HUES64 (cell line): ENCODE results near the gene TIGIT.

Experiments
- H3K27ac ChIP-seq: 2 replicates; pipeline ENCODE4 v1.7.0; 2013; ENCODE audit warnings: low read depth, low read length, inconsistent platforms
- H3K27me3 ChIP-seq: 2 replicates; pipeline ENCODE4 v1.6.1; 2013; ENCODE audit warnings: mild to moderate bottlenecking, low read length; ENCODE audit not compliant: insufficient read depth
- H3K36me3 ChIP-seq: 2 replicates; pipeline ENCODE4 v1.6.1; 2013; ENCODE audit warnings: mild to moderate bottlenecking, low read length; ENCODE audit not compliant: insufficient read depth
- H3K4me1 ChIP-seq: 2 replicates; pipeline ENCODE4 v1.6.1; 2013; ENCODE audit warnings: mild to moderate bottlenecking, low read length, moderate library complexity; ENCODE audit not compliant: insufficient read depth
- H3K4me3 ChIP-seq: 2 replicates; pipeline ENCODE4 v1.5.1; 2013; ENCODE audit warnings: mild to moderate bottlenecking, low read length, moderate library complexity
- H3K9ac ChIP-seq: 2 replicates; pipeline ENCODE4 v1.6.1; 2013; ENCODE audit warnings: mild to moderate bottlenecking, low read depth, low read length
- H3K9me3 ChIP-seq: 2 replicates; pipeline ENCODE4 v1.6.1; 2013; ENCODE audit warnings: low read depth, low read length; ENCODE audit not compliant: insufficient read depth
- WGBS: fragments of 150-250, 120-280 bp; methylation state at CpG from one replicate; pipeline ENCODE4 v1.1.7; 2013; ENCODE audit warnings: missing lambda C conversion rate; 5-methylcytosine and 5-hydroxymethylcytosine counted together

TIGIT gene

DNA sequence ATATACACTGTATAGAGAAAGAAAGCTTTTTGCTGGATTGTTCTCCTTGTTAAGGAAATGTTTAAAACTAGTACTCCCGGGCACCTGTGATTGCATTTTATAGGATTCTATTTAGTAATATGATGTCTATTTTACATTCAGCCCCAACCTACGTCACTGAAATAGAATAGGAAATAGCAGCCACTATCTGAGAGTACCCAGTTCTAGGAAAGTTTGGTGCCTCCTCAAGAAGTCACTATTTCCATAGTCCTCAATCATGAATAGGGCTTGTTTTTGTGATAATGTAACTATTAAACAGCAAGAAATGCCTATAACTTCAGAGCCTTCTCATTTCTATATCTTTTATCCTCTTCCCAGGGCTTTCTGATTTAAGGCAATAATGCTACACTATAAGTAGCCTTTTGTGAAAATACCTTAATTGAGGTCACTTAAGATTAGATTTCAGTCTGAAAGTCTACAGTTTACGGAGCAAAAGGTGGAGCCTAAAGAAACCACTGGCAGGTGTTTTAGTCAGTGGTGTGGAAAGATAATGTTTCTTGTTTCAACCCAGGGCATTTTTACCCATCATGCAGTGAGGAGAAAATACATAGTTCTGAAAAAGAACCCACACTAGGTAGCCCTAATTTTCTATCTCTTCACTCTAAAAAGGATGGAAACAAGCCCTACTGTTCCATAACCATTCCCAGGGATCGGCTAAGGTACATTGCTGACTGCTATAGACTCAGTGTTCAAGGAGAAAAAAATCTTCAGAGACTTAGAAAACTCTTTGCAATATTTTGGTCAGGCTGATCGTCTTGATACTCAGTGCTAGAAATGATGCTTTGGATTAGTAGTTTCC lies 38.7 kb downstream of the TIGIT start:
- 94% methylated on average over 5 of the region's 5 CpGs for WGBS
- Histone ChIP-seq H3K27ac (peak overlapping the region; percentile 83; the same call in 1 of the 2 replicates), H3K4me1 (peaks cover 50% of the 10 kb centered on the region), H3K9me3 (0 out of 2 replicates have a peak, but pooled peaks cover 2% of the 10 kb centered on the region), H3K4me3 (no peak overlapping the region), H3K27me3 (no peaks in the 10 kb centered on the region), H3K9ac (no peak overlapping the region), H3K36me3 (no peaks in the 10 kb centered on the region)

DNA sequence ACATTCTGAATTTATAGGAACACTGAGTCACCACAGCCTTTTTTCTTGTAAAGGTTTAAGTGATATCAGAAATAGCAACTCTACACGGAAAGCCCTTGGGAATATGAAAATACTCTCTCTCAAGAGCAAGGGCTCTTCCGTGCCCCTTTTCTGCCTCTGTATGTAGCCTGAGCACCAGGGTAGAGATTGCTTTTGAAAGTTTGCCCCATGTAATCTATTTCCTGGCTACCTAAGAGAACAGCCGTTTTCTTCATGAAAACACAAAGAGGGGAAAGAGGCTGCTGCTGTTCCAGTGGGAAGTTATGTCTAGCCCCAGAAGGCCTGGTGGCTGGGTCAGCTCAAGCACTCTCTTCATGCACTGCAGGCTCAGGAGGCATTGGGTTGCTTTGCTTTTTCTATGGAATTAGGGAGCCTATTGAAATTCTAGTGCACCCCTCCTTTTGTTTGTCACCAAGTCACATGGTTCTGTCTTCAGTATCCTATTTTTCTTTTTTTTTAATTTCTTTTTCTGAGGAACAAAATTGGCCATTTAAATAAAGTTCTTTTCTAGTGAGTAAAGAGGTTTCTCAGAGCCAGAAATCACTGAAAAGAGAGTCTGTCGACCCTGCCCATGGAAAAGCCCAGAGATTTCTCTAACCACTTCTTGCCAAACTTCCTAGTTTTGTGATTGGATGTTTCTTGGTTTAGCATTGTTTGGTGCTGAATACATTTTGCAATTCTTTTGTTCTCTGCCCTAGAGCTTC lies 39.5 kb downstream of the TIGIT start:
- WGBS = 70% methylated on average over 4 of the region's 4 CpGs
- Histone ChIP-seq H3K4me3 (no peak overlapping the region), H3K9ac (peak overlapping the region; percentile 6; the same call in 1 of the 2 replicates), H3K27ac (peak overlapping the region; percentile 83; the same call in 1 of the 2 replicates), H3K4me1 (peaks cover 50% of the 10 kb centered on the region), H3K9me3 (0 out of 2 replicates have a peak, but pooled peaks cover 2% of the 10 kb centered on the region), H3K27me3 (no peaks in the 10 kb centered on the region), H3K36me3 (no peaks in the 10 kb centered on the region)

DNA sequence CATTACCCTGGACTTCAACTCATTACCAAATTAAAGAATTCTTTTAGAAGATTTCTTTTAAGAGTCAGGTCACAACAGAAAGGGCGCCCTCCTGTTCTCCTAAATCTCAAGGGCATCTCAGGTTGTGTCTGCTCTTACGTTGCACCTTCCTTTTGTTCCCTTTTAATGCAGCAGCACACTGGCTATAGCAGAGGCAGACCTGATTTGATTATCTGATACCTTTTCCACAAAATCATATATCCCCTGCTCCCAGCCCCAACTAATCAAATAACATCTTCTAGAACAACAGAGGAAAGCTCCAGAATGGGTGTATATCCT lies 40.1 kb downstream of the TIGIT start:
- no peak overlapping the region for H3K4me3 ChIP-seq
- H3K9ac ChIP-seq = no peak overlapping the region
- H3K36me3 ChIP-seq = no peaks in the 10 kb centered on the region
- H3K9me3 ChIP-seq = 0 out of 2 replicates have a peak, but pooled peaks cover 2% of the 10 kb centered on the region
- peak overlapping the region; percentile 83; the same call in 1 of the 2 replicates for H3K27ac ChIP-seq
- whole genome bisulfite sequencing = 69% methylated on average over 2 of the region's 2 CpGs
- peaks cover 50% of the 10 kb centered on the region for H3K4me1 ChIP-seq
- no peaks in the 10 kb centered on the region for H3K27me3 ChIP-seq

DNA sequence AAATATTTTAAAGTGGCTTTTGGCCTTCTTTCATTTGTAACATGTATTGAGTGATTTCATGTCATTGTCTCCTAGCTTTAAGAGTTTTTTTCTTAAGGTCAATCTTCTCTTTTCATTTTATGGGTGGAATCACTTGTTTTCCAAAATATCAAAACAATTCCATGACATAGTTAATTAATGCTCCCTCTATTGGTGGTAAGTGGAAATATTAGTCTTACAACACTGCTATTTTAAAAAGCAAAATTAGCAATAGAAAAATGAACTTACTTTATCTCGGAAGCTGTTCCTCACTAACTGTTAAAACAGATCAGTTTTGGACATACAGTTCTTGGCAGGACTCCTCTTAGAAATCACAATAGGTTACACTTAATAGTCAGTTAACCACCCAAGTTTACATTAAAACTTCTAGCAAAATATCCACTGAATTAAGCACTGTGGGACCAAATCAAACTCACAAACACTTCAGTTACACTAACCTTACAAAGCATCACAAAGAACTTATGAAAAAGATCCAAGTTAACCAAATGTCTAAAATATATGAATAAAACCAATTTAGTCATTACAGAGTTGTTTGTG lies 42.4 kb downstream of the TIGIT start:
- 95% methylated on average over 1 of the region's 1 CpG for WGBS
- H3K4me3 ChIP-seq = no peak overlapping the region
- 0 out of 2 replicates have a peak, but pooled peaks cover 2% of the 10 kb centered on the region for H3K9me3 ChIP-seq
- H3K9ac ChIP-seq = no peak overlapping the region
- no peaks in the 10 kb centered on the region for H3K36me3 ChIP-seq
- H3K4me1 ChIP-seq = peaks cover 45% of the 10 kb centered on the region
- no peaks in the 10 kb centered on the region for H3K27me3 ChIP-seq
- peak overlapping the region; percentile 28; the same call in 1 of the 2 replicates for H3K27ac ChIP-seq

DNA sequence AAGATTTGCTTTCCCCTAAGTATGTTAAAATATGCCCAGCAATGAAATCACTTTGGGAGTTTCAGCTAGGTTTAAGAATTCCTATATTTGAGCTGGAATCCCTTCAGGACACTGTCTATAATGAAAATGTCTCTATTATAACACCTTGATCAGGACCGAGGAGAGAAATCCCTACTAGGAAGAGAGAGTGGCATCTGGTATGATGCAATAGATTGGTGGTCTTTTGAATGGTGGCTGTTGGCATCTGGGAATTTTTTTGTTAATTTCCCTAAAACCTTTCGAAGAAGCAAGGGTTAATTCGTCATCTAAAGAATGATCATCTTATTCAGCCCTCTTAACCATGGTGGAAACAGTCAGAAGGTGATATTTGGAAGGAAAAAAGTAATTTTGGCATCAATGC lies 43.0 kb downstream of the TIGIT start:
- Histone ChIP-seq H3K36me3 (no peaks in the 10 kb centered on the region), H3K4me1 (peaks cover 45% of the 10 kb centered on the region), H3K4me3 (no peak overlapping the region), H3K27ac (no peak overlapping the region), H3K9ac (no peak overlapping the region), H3K27me3 (no peaks in the 10 kb centered on the region), H3K9me3 (0 out of 2 replicates have a peak, but pooled peaks cover 2% of the 10 kb centered on the region)
- WGBS = 100% methylated on average over 3 of the region's 3 CpGs

DNA sequence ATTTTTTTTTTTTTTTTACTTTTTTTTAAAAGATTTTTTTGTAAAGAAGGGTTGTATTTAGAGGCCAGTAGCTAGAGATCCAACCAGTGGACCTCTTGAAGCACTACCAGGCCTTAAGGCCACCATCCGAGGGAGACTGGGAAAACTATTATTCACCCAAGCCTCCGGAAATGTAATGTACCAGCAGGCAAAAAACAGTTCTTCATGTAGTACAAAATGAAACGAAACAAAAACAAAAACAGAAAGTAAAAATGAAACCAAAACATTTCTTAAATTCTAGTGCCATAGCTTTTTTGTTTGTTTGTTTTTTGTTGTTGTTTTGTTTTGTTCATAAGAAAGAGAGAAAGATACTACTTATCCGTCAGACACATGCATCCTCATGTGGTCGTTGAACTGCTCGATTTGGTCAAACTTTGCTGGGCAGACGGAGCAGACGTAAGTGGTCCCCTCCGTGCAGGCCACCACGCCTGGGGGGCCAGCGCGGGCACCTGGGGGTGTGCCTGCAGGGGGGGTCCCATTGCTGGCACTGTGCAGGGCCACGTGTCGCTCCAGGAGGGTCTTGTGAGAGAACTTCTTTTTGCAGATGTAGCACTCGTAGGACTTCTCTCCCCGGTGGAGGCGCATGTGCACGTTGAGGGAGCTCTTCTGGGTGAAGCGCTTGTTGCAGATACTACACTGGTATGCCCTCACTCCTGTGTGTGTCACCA lies 45.0 kb downstream of the TIGIT start:
- no peaks in the 10 kb centered on the region for H3K9me3 ChIP-seq
- no peak overlapping the region for H3K4me3 ChIP-seq
- WGBS = 95% methylated on average over 19 of the region's 19 CpGs
- no peaks in the 10 kb centered on the region for H3K36me3 ChIP-seq
- H3K9ac ChIP-seq = no peak overlapping the region
- no peak overlapping the region for H3K27ac ChIP-seq
- H3K27me3 ChIP-seq = no peaks in the 10 kb centered on the region
- H3K4me1 ChIP-seq = peaks cover 29% of the 10 kb centered on the region

DNA sequence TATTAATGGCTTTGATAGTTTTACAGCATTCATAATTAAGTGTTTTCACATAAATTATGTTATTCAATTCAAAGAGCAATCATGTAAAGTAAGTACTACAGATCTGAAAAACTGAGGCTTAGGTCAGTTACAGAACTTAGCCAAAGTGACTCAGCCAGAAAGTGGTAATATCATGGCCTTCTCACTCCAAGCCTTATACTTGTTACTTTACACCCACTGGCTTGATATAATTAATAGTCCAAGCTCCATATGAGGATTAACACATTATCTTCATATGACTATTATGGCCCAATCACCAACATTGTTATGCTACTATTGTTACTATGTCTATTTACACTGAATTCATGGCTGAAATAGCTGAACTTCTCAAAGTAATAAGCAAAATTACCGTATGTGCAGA lies 50.7 kb downstream of the TIGIT start:
- H3K36me3 ChIP-seq = no peaks in the 10 kb centered on the region
- WGBS = 94% methylated on average over 1 of the region's 1 CpG
- no peaks in the 10 kb centered on the region for H3K27me3 ChIP-seq
- H3K4me3 ChIP-seq = no peak overlapping the region
- H3K4me1 ChIP-seq = 0 out of 2 replicates have a peak, but pooled peaks cover 2% of the 10 kb centered on the region
- no peaks in the 10 kb centered on the region for H3K9me3 ChIP-seq
- no peak overlapping the region for H3K9ac ChIP-seq
- H3K27ac ChIP-seq = no peak overlapping the region

DNA sequence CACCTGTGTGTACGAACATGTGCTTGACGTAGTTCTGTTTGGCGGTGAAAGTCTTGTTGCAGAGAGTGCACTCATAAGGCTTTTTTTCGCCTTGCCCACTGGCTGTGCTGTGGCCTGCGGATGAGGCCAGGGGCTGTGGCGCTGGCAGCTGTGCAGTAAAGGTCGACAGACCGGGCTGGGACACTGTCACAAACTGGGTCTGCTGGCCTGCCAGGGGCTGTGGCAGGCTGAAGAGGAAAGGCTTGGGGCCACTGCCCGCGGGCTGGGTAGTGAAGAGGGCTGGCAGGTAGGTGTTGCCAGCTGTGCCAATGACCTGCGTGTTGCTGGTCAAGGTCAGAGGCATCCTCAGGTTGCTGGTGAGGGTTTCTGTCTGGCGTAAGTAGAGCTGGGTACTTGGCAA lies 56.4 kb downstream of the TIGIT start:
- Histone ChIP-seq H3K9ac (no peak overlapping the region), H3K27ac (no peak overlapping the region), H3K9me3 (no peaks in the 10 kb centered on the region), H3K36me3 (no peaks in the 10 kb centered on the region), H3K27me3 (no peaks in the 10 kb centered on the region), H3K4me3 (no peak overlapping the region), H3K4me1 (peaks cover 7% of the 10 kb centered on the region)
- 96% methylated on average over 12 of the region's 12 CpGs for WGBS

DNA sequence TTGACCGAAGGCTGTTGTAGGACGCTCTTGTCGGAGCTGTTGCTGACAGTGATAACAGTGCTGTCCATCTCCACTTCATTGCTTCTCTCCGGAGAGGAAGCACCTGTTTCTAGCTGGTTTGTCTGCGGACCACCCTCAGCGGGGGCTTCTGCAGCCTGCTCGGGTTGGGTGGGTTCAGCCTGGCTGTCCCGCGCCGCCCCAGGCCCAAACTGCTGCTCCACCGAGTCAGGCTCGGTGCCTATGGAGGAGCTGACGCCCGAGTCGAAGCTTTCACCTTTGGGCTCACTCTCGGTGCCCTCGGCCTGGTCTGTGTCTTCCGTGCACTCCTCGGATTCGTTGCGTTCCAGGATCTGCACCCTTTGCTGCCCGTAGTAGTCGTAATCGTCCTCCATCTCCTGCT lies 56.9 kb downstream of the TIGIT start:
- no peak overlapping the region for H3K27ac ChIP-seq
- H3K9ac ChIP-seq = no peak overlapping the region
- WGBS = 96% methylated on average over 24 of the region's 24 CpGs
- H3K4me1 ChIP-seq = peaks cover 11% of the 10 kb centered on the region
- no peaks in the 10 kb centered on the region for H3K27me3 ChIP-seq
- no peaks in the 10 kb centered on the region for H3K9me3 ChIP-seq
- H3K36me3 ChIP-seq = no peaks in the 10 kb centered on the region
- H3K4me3 ChIP-seq = no peak overlapping the region

DNA sequence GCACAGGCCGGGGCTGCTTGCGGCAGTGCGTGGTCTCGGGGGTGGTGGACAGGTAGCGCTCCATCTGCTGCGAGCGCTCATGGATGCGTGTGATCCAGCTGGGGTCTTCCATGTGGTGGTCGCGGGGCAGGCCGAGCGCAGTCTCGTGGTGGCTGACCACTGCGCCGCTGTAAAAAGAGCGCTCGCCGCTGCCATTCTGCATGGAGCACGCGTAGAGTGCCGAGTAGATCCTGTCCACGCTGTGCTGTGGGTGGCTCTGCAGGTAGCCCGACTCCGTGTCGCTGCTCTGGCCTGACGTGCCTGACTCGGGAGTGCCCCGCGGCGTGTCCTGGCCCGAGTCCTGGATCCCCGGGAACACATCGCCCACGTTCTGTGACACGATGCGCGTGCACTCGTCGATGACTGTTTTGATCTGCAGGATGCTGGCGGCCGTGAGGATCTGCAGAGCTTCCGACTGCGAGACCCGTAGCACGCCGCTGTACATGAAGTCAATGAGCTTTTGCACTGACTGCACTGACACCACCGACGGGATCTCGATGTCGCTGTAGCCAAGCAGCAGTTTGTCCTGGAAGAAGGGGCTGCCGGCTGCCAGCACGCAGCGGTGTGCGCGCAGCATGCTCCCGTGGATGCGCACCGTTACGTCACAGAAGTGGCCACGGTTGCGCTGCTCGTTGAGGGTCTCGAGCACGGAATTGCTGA lies 57.4 kb downstream of the TIGIT start:
- no peak overlapping the region for H3K27ac ChIP-seq
- H3K4me1 ChIP-seq = peaks cover 15% of the 10 kb centered on the region
- H3K9me3 ChIP-seq = no peaks in the 10 kb centered on the region
- no peaks in the 10 kb centered on the region for H3K27me3 ChIP-seq
- H3K9ac ChIP-seq = no peak overlapping the region; the same call in 1 of the 2 replicates
- 97% methylated on average over 64 of the region's 64 CpGs for WGBS
- no peaks in the 10 kb centered on the region for H3K36me3 ChIP-seq
- H3K4me3 ChIP-seq = no peak overlapping the region
